A549 (cell line): Measurements from ENCODE around the gene PPP4R1. TPM values are rescaled to one million over a fixed set of nuclear protein-coding genes. Genes with fewer than 3 reads are reported as not detected.

Experiments
- ATAC-seq, 2 experiments: fragments of 200-7000 bp in 1 of 2; fragments of >200 bp in 1 of 2; cut with Nextera tagmentation in 1 of 2; cut with Tn5 transposase in 1 of 2; 3 replicates each; pipeline versions ENCODE4 v1.8.0 to v1.9.1; 2018 to 2020; ENCODE audit warnings: mild to moderate bottlenecking in 1 of 2, moderate library complexity in 1 of 2
- CTCF ChIA-PET: fragments of 300-600 bp; sonication (Branson Sonifier 250); formaldehyde crosslinking; extraction: SDS; loops from one replicate; lab custom pipeline; 2021; ENCODE audit warnings: antibody characterized with exemption, inconsistent platforms; lab: Yijun Ruan, JAX
- POLR2A ChIA-PET: fragments of 350-600 bp; formaldehyde crosslinking; extraction: SDS; loops from one replicate; lab custom pipeline; 2021; ENCODE audit warnings: antibody characterized with exemption, inconsistent platforms; lab: Yijun Ruan, JAX
- DNase-seq, 2 experiments: peaks; one replicate each; pipeline versions ENCODE4 v3.0.0 to v3.0.0-alpha.2; 2011 to 2016; ENCODE audit warnings: low read depth in 1 of 2, low spot score in 1 of 2
- FAIRE-seq: peaks from 2 replicates; lab custom pipeline; 2011; peaks lifted over from hg19 to GRCh38; lab: Jason Lieb, UNC
- H3K27ac ChIP-seq, 2 experiments: fragments of >200 bp; sonication (Bioruptor Twin); formaldehyde crosslinking; 3 replicates each; pipeline ENCODE4 v1.5.1; 2016 to 2017
- H3K4me1 ChIP-seq: fragments of >200 bp; sonication (Bioruptor Twin); formaldehyde crosslinking; 3 replicates; pipeline ENCODE4 v1.6.1; 2016
- H3K4me2 ChIP-seq: fragments of >200 bp; sonication (Bioruptor Twin); formaldehyde crosslinking; 3 replicates; pipeline ENCODE4 v1.6.1; 2016
- H3K4me3 ChIP-seq: fragments of >200 bp; sonication (Bioruptor Twin); formaldehyde crosslinking; 3 replicates; pipeline ENCODE4 v1.5.1; 2016
- H3K9me3 ChIP-seq: fragments of >200 bp; sonication (Bioruptor Twin); formaldehyde crosslinking; 3 replicates; pipeline ENCODE4 v1.6.1; 2016
- ATOH8 ChIP-seq: fragments of 250-450 bp; sonication (Bioruptor Pico); IDR thresholded peaks from 2 replicates; pipeline ENCODE4 v1.5.0; 2020; ENCODE audit warnings: low read depth, mild to moderate bottlenecking, moderate library complexity
- BCL3 ChIP-seq: fragments of >200 bp; sonication (Bioruptor Twin); formaldehyde crosslinking; IDR thresholded peaks from 3 replicates; pipeline ENCODE4 v1.6.1; 2016
- CHD2 ChIP-seq: fragments of 150-350 bp; IDR thresholded peaks from 2 replicates; pipeline ENCODE4 v1.6.1; 2014; ENCODE audit warnings: low read length; ENCODE audit not compliant: partially characterized antibody
- CHD4 ChIP-seq: fragments of 200-600 bp; sonication (generic); IDR thresholded peaks from 2 replicates; pipeline ENCODE4 v1.6.1; 2016; ENCODE audit warnings: antibody characterized with exemption, mild to moderate bottlenecking, borderline replicate concordance
- E2F6 ChIP-seq: IDR thresholded peaks from 2 replicates; pipeline ENCODE4 v1.6.1; 2012; ENCODE audit warnings: low read depth, borderline replicate concordance
- EHF ChIP-seq: fragments of 250-450 bp; sonication (Bioruptor Pico); IDR thresholded peaks from 2 replicates; pipeline ENCODE4 v1.5.0; 2020; ENCODE audit warnings: mild to moderate bottlenecking
- EHMT2 ChIP-seq: fragments of 200-600 bp; sonication (generic); IDR thresholded peaks from 2 replicates; pipeline ENCODE4 v1.6.1; 2016; ENCODE audit warnings: antibody characterized with exemption, low read depth, mild to moderate bottlenecking, moderate library complexity
- HES2 ChIP-seq: fragments of >200 bp; sonication (Bioruptor Twin); formaldehyde crosslinking; IDR thresholded peaks from 2 replicates; pipeline ENCODE4 v1.6.1; 2016
- JUN ChIP-seq, 2 experiments: fragments of >200 bp; sonication (Bioruptor Twin); formaldehyde crosslinking; IDR thresholded peaks; 2 replicates in 1 of 2; 3 replicates in 1 of 2; pipeline ENCODE4 v1.6.1; 2016 to 2017
- MAFK ChIP-seq: fragments of 450-650 bp; IDR thresholded peaks from 2 replicates; pipeline ENCODE4 v1.6.1; 2014; ENCODE audit not compliant: partially characterized antibody
- MAX ChIP-seq: IDR thresholded peaks from 2 replicates; pipeline ENCODE4 v1.6.1; 2012
- MYC ChIP-seq: IDR thresholded peaks from 2 replicates; pipeline ENCODE4 v1.6.1; 2012; ENCODE audit warnings: mild to moderate bottlenecking, inconsistent platforms, low read length, improper control_type of control experiment, borderline replicate concordance
- POLR2A ChIP-seq: IDR thresholded peaks from 2 replicates; pipeline ENCODE4 v1.6.1; 2012; ENCODE audit warnings: mild to moderate bottlenecking, low read length
- RARB ChIP-seq: fragments of 250-450 bp; sonication (Bioruptor Pico); IDR thresholded peaks from 2 replicates; pipeline ENCODE4 v1.8.0; 2021; ENCODE audit warnings: mild to moderate bottlenecking, moderate library complexity
- REST ChIP-seq: fragments of 200-600 bp; sonication (generic); IDR thresholded peaks from 2 replicates; pipeline ENCODE4 v1.6.1; 2016; ENCODE audit warnings: antibody characterized with exemption, mild to moderate bottlenecking, moderate library complexity
- SMC3 ChIP-seq: fragments of >200 bp; sonication (Bioruptor Twin); formaldehyde crosslinking; IDR thresholded peaks from 3 replicates; pipeline ENCODE4 v1.6.1; 2018; ENCODE audit warnings: inconsistent platforms
- TFCP2L1 ChIP-seq: fragments of 250-450 bp; sonication (Bioruptor Pico); IDR thresholded peaks from 2 replicates; pipeline ENCODE4 v1.5.0; 2021; ENCODE audit warnings: mild to moderate bottlenecking
- TP53 ChIP-seq: fragments of 250-450 bp; sonication (Bioruptor Pico); IDR thresholded peaks from 2 replicates; pipeline ENCODE4 v1.5.0; 2021; ENCODE audit warnings: mild to moderate bottlenecking, moderate library complexity
- ZFP36 ChIP-seq: fragments of 450-650 bp; IDR thresholded peaks from 2 replicates; pipeline ENCODE4 v1.6.1; 2014; ENCODE audit warnings: borderline replicate concordance; ENCODE audit not compliant: partially characterized antibody
- ZNF302 ChIP-seq: fragments of 250-450 bp; sonication (Bioruptor Pico); IDR thresholded peaks from 2 replicates; pipeline ENCODE4 v1.9.0; 2021; ENCODE audit warnings: inconsistent platforms, mild to moderate bottlenecking, moderate library complexity
- WGBS: methylation state at CpG from one replicate; pipeline ENCODE4 v1.1.6; 2017; ENCODE audit errors: missing lambda C conversion rate; 5-methylcytosine and 5-hydroxymethylcytosine counted together
- polyA minus RNA-seq: library from RNA; depleted of rRNA, polyadenylated mRNA; stranded (reverse); fragments of >200 nt; gene quantifications from 2 replicates; pipeline ENCODE4 v1.2.3, GENCODE V29; 2011; rRNA and poly(A)+ RNA removed
- polyA plus RNA-seq, 4 experiments: library from polyadenylated mRNA; depleted of rRNA in 3 of 4; stranded (reverse); fragments of >200 nt; fragmentation: RNase III in 1 of 4; extraction: RNeasy Plus Mini Kit Qiagen cat#74134 plus additional on column Dnase treatment in 1 of 4; gene quantifications; 2 replicates in 3 of 4; 3 replicates in 1 of 4; pipeline ENCODE4 v1.2.3, GENCODE V29; 2011 to 2017

PPP4R1 gene
- polyA plus RNA-seq (2011; rRNA removed) = 94.5 and 97.3 TPM in 2 replicates
- 50.8 and 63.9 TPM in 2 replicates for polyA plus RNA-seq (2012; cell fraction: cytosol; rRNA removed)
- polyA plus RNA-seq (2012; cell fraction: nucleus; rRNA removed) = 65.6 and 112 TPM in 2 replicates
- 40.1 to 46.1 TPM (median 41.5 TPM) in 3 replicates for polyA plus RNA-seq (2017; fragmentation: RNase III; extraction: RNeasy Plus Mini Kit Qiagen cat#74134 plus additional on column Dnase treatment)
- polyA minus RNA-seq = 159 and 172 TPM in 2 replicates

GRCh38 chr18:9614401-9615279, at the start of gene PPP4R1:
TSS of gene PPP4R1 (minus strand) at chr18:9614559. CDS start at chr18:9614484, 75 bp downstream.
- peak within 1 kb of the TSS; percentile 98 for H3K4me3 ChIP-seq
- ChIA-PET POLR2A (interaction anchor here (1.3 to 2.5 kb wide), 2 partner anchors 29 to 59 kb away, joined by 3 to 10 read pairs; no protein-coding TSS in a partner anchor), CTCF (interaction anchor here (1.3 kb wide), 1 partner anchor 59 kb away, joined by 6 read pairs; no protein-coding TSS in a partner anchor)
- peaks cover 47% of the 10 kb centered on the region for H3K4me1 ChIP-seq
- peak; percentile 40 to 67 for DNase-seq
- TF ChIP-seq ZFP36 (no peak), HES2 (no peak), POLR2A (peak; percentile 34), E2F6 (peak; percentile 58; the same call in 1 of the 2 replicates), TP53 (CRISPR knock-in tag) (0 out of 2 replicates have a peak, but pooled peaks have one; percentile 23), EHF (CRISPR knock-in tag) (peak; percentile 58; the same call in 1 of the 2 replicates), MYC (no peak), ATOH8 (CRISPR knock-in tag) (0 out of 2 replicates have a peak, but pooled peaks have one; percentile 32), ZNF302 (CRISPR knock-in tag) (0 out of 2 replicates have a peak, but pooled peaks have one; percentile 8), MAX (peak; percentile 73; the same call in 1 of the 2 replicates), JUN (IDR thresholded peaks at IDR 0.05) (peak in 1 of 2 experiments; percentile 39; a peak in 3 of 5 replicates), CHD2 (no peak), BCL3 (peak; percentile 67; the same call in 2 of the 3 replicates), TFCP2L1 (CRISPR knock-in tag) (0 out of 2 replicates have a peak, but pooled peaks have one; percentile 9), REST (no peak)
- peak within 1 kb of the TSS; percentile 89 for H3K4me2 ChIP-seq
- no CpG with 5 or more reads among the region's 127 CpGs for WGBS
- peak; percentile 56 to 69 for ATAC-seq
- FAIRE-seq = no peak
- H3K9me3 ChIP-seq = no peaks in the 10 kb centered on the region
- peak within 1 kb of the TSS; percentile 100 for H3K27ac ChIP-seq

GRCh38 chr18:9663377-9663776, 49.0 kb upstream of the PPP4R1 start:
- TF ChIP-seq MAFK = no peak
- TF ChIP-seq HES2 = no peak
- no peak for TF ChIP-seq CHD4
- TF ChIP-seq RARB (CRISPR knock-in tag) = no peak
- TF ChIP-seq SMC3 = no peak
- no peak for TF ChIP-seq EHMT2
- 74% methylated on average over 8 of the region's 8 CpGs for WGBS
- ATAC-seq (no peak), DNase-seq (no peak), FAIRE-seq (no peak)
- ChIA-PET CTCF (interaction anchor here (0.9 to 3.2 kb wide), 3 partner anchors 10 to 108 kb away, joined by 3 to 12 read pairs (median 7); no protein-coding TSS in a partner anchor), POLR2A (no interaction called here)
- no peak overlapping the region for H3K4me3 ChIP-seq
- no peak overlapping the region for H3K27ac ChIP-seq
- no peak overlapping the region for H3K4me2 ChIP-seq
- no peaks in the 10 kb centered on the region for H3K4me1 ChIP-seq
- H3K9me3 ChIP-seq = no peaks in the 10 kb centered on the region
